ENCODE data around the gene BCAM. TPM values are rescaled to one million over a fixed set of nuclear protein-coding genes. Genes with fewer than 3 reads are reported as not detected.
"Not testable (repeated sequence)": the region's sequence is repeated elsewhere in the genome, so short reads cannot be mapped to it uniquely, and the experiment has no call there.

BCAM gene
- total RNA-seq, 4 donors from 2014 or later: 32.4 to 76.5 (median 56.6) TPM

DNA sequence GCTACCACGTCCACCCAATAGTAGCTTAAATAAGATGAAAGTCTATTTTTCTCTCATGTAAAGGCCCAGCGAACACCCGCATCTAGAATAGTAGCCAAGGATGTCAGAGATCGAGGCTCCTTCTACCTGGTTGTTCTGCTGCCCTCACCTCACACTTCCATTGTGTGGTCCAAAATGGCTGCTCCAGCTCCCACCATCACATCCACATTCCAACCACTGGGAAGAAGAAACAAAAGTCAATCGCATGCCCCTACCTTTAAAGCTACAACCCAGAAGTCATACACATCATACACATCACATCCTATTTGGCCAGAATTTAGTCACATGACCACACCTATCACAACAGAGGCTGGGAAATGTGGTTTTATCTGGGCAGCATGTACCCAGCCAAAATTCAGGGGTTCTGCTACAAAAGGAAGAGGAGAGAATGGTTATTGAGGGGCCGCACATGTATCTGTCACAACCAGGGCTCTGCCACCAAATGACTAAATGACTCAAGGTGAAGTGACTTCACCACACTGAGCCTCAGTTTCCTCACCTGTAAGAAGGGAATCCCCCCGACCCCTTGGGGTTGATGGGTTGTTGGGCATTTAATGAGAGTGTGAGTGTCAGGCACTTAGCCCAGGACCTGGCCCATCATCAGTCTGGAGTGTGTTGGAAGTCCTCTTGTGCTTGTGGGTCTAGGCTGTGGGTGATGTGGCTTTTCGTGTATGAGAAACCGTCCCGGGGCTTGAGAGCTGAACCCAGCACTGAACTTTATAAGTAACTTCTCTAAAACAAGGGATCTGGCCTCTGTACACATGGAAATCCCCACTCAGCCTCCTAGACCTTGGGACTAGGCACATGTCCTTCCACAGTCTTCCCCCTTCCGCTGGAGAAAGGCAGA lies 41.4 kb upstream of the BCAM start:
- Histone ChIP-seq H3K4me1 (peaks cover 0 to 12% (median 7%) of the 10 kb centered on the region in 4 donors), H3K27me3 (no peaks in the 10 kb centered on the region), H3K4me3 (no peak overlapping the region), H3K36me3 (no peaks in the 10 kb centered on the region), H3K9me3 (no peaks in the 10 kb centered on the region), H3K27ac (replicated peaks in 1 of 4) (no peak overlapping the region)
- WGBS: 81% methylated on average over 9 of the region's 11 CpGs
- TF ChIP-seq POLR2A (IDR thresholded peaks at IDR 0.05; ENCODE audit: low read depth): no peak
- TF ChIP-seq, protein P1, sequence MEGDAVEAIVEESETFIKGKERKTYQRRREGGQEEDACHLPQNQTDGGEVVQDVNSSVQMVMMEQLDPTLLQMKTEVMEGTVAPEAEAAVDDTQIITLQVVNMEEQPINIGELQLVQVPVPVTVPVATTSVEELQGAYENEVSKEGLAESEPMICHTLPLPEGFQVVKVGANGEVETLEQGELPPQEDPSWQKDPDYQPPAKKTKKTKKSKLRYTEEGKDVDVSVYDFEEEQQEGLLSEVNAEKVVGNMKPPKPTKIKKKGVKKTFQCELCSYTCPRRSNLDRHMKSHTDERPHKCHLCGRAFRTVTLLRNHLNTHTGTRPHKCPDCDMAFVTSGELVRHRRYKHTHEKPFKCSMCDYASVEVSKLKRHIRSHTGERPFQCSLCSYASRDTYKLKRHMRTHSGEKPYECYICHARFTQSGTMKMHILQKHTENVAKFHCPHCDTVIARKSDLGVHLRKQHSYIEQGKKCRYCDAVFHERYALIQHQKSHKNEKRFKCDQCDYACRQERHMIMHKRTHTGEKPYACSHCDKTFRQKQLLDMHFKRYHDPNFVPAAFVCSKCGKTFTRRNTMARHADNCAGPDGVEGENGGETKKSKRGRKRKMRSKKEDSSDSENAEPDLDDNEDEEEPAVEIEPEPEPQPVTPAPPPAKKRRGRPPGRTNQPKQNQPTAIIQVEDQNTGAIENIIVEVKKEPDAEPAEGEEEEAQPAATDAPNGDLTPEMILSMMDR (IDR thresholded peaks at IDR 0.05): no peak
- TF ChIP-seq POLR2AphosphoS5 (IDR thresholded peaks at IDR 0.05): no peak
- TF ChIP-seq EP300 (IDR thresholded peaks at IDR 0.05): no peak
- DNase-seq (ENCODE audit: extremely low spot score): no peak
- intact Hi-C loops (cut with DNase I): no loop called here

DNA sequence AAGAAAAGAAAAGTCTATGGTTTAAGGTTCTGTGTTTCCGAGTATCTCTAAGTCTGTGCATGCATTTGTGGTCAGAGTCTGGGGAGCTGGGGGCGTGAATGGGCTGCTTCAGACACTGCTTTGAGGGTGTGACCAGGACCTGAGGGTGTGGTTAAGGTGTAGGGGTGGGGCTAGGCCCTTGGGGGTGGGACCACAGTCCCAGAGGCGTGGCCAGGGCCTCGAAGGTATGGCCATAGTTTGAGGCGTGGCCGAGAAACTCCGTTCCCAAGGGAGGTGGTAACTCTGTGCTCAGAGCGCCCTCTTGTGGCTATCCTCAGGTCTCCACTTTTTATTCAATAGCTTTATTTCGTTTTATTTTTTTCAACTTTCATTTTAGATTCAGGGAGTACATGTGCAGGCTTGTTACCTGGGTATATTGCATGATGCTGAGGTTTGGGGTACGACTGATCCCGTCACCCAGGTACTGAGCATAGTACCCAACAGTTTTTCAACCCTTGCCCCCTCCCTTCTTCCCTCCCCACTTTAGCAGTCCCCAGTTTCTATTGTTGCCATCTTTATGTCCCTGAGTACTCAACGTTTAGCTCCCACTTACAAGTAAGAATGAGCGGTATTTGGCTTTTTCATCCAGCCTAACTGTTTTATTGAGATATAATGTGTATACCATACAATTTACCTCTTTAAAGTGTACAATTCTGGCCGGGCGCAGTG lies 38.2 kb upstream of the BCAM start:
- Histone ChIP-seq H3K27me3 (peaks cover 0 to 3% (median 0%) of the 10 kb centered on the region in 4 donors), H3K4me3 (no peak overlapping the region), H3K36me3 (no peaks in the 10 kb centered on the region), H3K9me3 (no peaks in the 10 kb centered on the region), H3K27ac (replicated peaks in 1 of 4) (no peak overlapping the region), H3K4me1 (peaks cover 0 to 12% (median 7%) of the 10 kb centered on the region in 4 donors)
- intact Hi-C loops (cut with DNase I): loop anchor here (1.0 to 2.0 kb wide), 2 partner anchors 46 to 82 kb away; no protein-coding TSS in a partner anchor
- TF ChIP-seq POLR2AphosphoS5 (IDR thresholded peaks at IDR 0.05) (peak in 1 of 2 donors; percentile 44), EP300 (IDR thresholded peaks at IDR 0.05) (no peak)
- TF ChIP-seq, protein P1 (IDR thresholded peaks at IDR 0.05): peak; percentile 89 to 92 (median 90)
- DNase-seq (ENCODE audit: extremely low spot score): peak; percentile 97
- 16% methylated on average over 15 of the region's 15 CpGs for WGBS

DNA sequence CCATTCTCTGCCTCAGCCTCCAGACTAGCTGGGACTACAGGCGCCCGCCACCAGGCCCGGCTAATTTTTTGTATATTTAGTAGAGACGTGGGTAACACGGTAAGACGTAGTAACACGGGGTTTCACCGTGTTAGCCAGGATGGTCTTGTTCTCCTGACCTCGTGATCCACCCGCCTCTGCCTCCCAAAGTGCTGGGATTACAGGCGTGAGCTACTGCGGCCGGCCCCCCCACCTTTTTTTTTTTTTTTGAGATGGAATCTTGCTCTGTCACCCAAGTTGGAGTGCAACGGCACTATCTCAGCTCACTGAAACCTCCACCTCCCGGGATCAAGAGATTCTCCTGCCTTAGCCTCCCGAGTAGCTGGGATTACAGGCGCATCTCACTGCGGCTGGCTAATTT lies 36.8 kb upstream of the BCAM start:
- H3K27me3 ChIP-seq: peaks cover 0 to 12% (median 0%) of the 10 kb centered on the region in 4 donors
- intact Hi-C loops (cut with DNase I): not testable (repeated sequence)

GRCh38 chr19:44772959-44773358 lies 35.9 kb upstream of the BCAM start:
- Histone ChIP-seq H3K9me3 (no peaks in the 10 kb centered on the region), H3K4me1 (peaks cover 2 to 16% (median 12%) of the 10 kb centered on the region in 4 donors), H3K4me3 (no peak overlapping the region), H3K36me3 (no peaks in the 10 kb centered on the region), H3K27ac (replicated peaks in 1 of 4) (no peak overlapping the region), H3K27me3 (peaks cover 0 to 17% (median 3%) of the 10 kb centered on the region in 4 donors)
- TF ChIP-seq POLR2AphosphoS5 (IDR thresholded peaks at IDR 0.05): no peak
- no peak for TF ChIP-seq POLR2A (IDR thresholded peaks at IDR 0.05; ENCODE audit: low read depth)
- TF ChIP-seq, protein P1 (IDR thresholded peaks at IDR 0.05): no peak
- no peak for TF ChIP-seq EP300 (IDR thresholded peaks at IDR 0.05)
- no peak for DNase-seq (ENCODE audit: extremely low spot score)
- 29% methylated on average over 3 of the region's 3 CpGs for WGBS
- intact Hi-C loops (cut with DNase I): no loop called here

More for the DNA sequence above, 36.8 kb upstream of the BCAM start:
- peaks cover 0 to 12% (median 7%) of the 10 kb centered on the region in 4 donors for H3K4me1 ChIP-seq
- WGBS: 82% methylated on average over 18 of the region's 18 CpGs
- not testable (repeated sequence) for H3K9me3 ChIP-seq; H3K36me3 ChIP-seq; DNase-seq (ENCODE audit: extremely low spot score); H3K4me3 ChIP-seq; H3K27ac ChIP-seq (replicated peaks in 1 of 4)

- H3K36me3 ChIP-seq: no peaks in the 10 kb centered on the region
- peaks cover 0 to 25% (median 4%) of the 10 kb centered on the region in 4 donors for H3K27me3 ChIP-seq
- WGBS: 93% methylated on average over 6 of the region's 6 CpGs
- peaks cover 4 to 8% (median 8%) of the 10 kb centered on the region in 4 donors for H3K4me1 ChIP-seq
- no peak overlapping the region for H3K27ac ChIP-seq (replicated peaks in 1 of 4)
- DNase-seq (ENCODE audit: extremely low spot score): no peak
- no peak for TF ChIP-seq EP300 (IDR thresholded peaks at IDR 0.05)
- no peak for TF ChIP-seq POLR2AphosphoS5 (IDR thresholded peaks at IDR 0.05)
- no peak for TF ChIP-seq POLR2A (IDR thresholded peaks at IDR 0.05; ENCODE audit: low read depth)
- TF ChIP-seq, protein P1 (IDR thresholded peaks at IDR 0.05): no peak
- no peaks in the 10 kb centered on the region for H3K9me3 ChIP-seq
- intact Hi-C loops (cut with DNase I): no loop called here
- H3K4me3 ChIP-seq: no peak overlapping the region
Measured at GRCh38 chr19:44775676-44776240, 33.1 kb upstream of the BCAM start.
